MCF 10A (cell line): ENCODE measurements around the gene PGA3. TPM values are rescaled to one million over a fixed set of nuclear protein-coding genes. Genes with fewer than 3 reads are reported as not detected.
"Not testable (repeated sequence)": the region's sequence is repeated elsewhere in the genome, so short reads cannot be mapped to it uniquely, and the experiment has no call there.

Experiments
- BruUV-seq: library from RNA; stranded (reverse); fragments of 400-500 nt; replicated peaks from 2 replicates; lab custom pipeline; 2021; lab: Mats Ljungman, UMichigan
- CTCF ChIA-PET: fragments of 300-600 bp; sonication (Branson Sonifier 250); formaldehyde crosslinking; extraction: SDS; loops from one replicate; lab custom pipeline; 2021; ENCODE audit warnings: antibody characterized with exemption, inconsistent platforms; lab: Yijun Ruan, JAX
- POLR2A ChIA-PET: fragments of 300-600, 350-650 bp; sonication (Branson Sonifier 250); formaldehyde crosslinking; extraction: SDS; loops from one replicate; lab custom pipeline; 2020; ENCODE audit warnings: antibody characterized with exemption, inconsistent platforms; lab: Yijun Ruan, JAX
- DNase-seq: peaks from one replicate; pipeline ENCODE4 v3.0.0-alpha.2; 2018; ENCODE audit not compliant: unreplicated experiment
- H3K27ac Mint-ChIP-seq: one replicate; pipeline ENCODE4 v1.8.0; 2022; ENCODE audit warnings: mild to moderate bottlenecking, low read depth, mixed read lengths; ENCODE audit not compliant: unreplicated experiment
- H3K27me3 Mint-ChIP-seq: one replicate; pipeline ENCODE4 v1.8.0; 2022; ENCODE audit warnings: mixed read lengths; ENCODE audit not compliant: insufficient read depth, unreplicated experiment
- H3K36me3 Mint-ChIP-seq: one replicate; pipeline ENCODE4 v1.8.0; 2022; ENCODE audit warnings: mild to moderate bottlenecking, moderate library complexity, mixed read lengths; ENCODE audit not compliant: insufficient read depth, unreplicated experiment
- H3K4me1 Mint-ChIP-seq: one replicate; pipeline ENCODE4 v1.8.0; 2022; ENCODE audit warnings: mixed read lengths; ENCODE audit not compliant: insufficient read depth, unreplicated experiment
- H3K4me3 Mint-ChIP-seq: one replicate; pipeline ENCODE4 v1.8.0; 2022; ENCODE audit warnings: mild to moderate bottlenecking, moderate library complexity, mixed read lengths; ENCODE audit not compliant: unreplicated experiment
- H3K9me3 Mint-ChIP-seq: one replicate; pipeline ENCODE4 v1.8.0; 2022; ENCODE audit warnings: mixed read lengths; ENCODE audit not compliant: unreplicated experiment
- intact Hi-C: fragments of 100-400 bp; cut with micrococcal nuclease; formaldehyde crosslinking; loops from 2 replicates; pipeline ENCODE4 v1.14.1; 2022
- total RNA-seq: library from RNA; stranded (reverse); gene quantifications from 2 replicates; pipeline ENCODE4 v1.2.3, GENCODE V29; 2022
- TF ChIP-seq, protein P1 (sequence below): fragments of 200-600 bp; IDR thresholded peaks from one replicate; pipeline ENCODE4 v1.8.0; 2022; ENCODE audit warnings: antibody characterized with exemption, mild to moderate bottlenecking; ENCODE audit not compliant: unreplicated experiment

PGA3 gene
- total RNA-seq, 1 experiment from 2014 or later = not detected

DNA sequence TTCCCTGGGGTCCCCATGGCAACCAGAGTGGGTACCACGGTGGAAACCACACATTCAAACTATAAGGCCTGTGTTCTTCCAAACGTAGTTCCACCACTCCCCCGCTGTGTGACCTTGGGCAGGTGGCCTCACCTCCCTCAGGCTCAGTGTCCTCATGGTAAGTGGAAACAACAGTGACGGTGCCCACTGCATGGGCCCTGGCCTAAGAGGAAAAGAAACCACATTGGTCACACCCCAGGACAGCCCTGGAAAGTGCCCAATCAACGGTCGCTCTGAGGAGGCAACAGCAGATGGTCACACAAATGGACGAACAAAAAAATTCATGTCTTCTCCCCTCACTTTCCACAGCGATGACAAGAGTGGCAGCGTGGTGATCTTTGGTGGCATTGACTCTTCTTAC is 44.8 kb downstream of the PGA3 start:
- intact Hi-C loops, DNase-seq, CTCF ChIA-PET, H3K36me3 Mint-ChIP-seq, POLR2A ChIA-PET, H3K27ac Mint-ChIP-seq, H3K4me1 Mint-ChIP-seq, BruUV-seq, H3K9me3 Mint-ChIP-seq, H3K4me3 Mint-ChIP-seq: not testable (repeated sequence)
- peaks cover 41% of the 10 kb centered on the region for H3K27me3 Mint-ChIP-seq

DNA sequence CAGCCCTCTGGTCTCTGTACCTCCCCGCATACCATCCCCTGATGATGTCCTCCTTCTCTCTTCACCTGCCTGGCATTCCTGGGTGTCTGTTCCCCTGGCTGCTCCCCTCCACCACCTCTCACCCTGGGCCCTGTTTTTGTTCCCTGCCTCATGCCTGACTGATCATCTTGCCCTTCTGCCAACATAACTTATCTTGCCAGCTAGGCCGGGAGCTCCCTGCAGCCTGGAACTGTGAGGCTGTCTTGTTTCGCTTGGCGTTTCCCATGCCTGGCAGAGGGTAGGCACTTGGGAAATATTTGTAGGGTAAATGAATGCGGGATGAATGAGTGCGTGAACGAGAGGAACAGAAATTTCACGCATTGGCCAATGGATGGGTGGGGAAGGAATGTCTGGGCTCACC is 45.9 kb downstream of the PGA3 start:
- H3K36me3 Mint-ChIP-seq, intact Hi-C loops, CTCF ChIA-PET, POLR2A ChIA-PET, H3K4me1 Mint-ChIP-seq, H3K27ac Mint-ChIP-seq, DNase-seq, BruUV-seq, H3K9me3 Mint-ChIP-seq, H3K4me3 Mint-ChIP-seq: not testable (repeated sequence)
- H3K27me3 Mint-ChIP-seq = peaks cover 50% of the 10 kb centered on the region

DNA sequence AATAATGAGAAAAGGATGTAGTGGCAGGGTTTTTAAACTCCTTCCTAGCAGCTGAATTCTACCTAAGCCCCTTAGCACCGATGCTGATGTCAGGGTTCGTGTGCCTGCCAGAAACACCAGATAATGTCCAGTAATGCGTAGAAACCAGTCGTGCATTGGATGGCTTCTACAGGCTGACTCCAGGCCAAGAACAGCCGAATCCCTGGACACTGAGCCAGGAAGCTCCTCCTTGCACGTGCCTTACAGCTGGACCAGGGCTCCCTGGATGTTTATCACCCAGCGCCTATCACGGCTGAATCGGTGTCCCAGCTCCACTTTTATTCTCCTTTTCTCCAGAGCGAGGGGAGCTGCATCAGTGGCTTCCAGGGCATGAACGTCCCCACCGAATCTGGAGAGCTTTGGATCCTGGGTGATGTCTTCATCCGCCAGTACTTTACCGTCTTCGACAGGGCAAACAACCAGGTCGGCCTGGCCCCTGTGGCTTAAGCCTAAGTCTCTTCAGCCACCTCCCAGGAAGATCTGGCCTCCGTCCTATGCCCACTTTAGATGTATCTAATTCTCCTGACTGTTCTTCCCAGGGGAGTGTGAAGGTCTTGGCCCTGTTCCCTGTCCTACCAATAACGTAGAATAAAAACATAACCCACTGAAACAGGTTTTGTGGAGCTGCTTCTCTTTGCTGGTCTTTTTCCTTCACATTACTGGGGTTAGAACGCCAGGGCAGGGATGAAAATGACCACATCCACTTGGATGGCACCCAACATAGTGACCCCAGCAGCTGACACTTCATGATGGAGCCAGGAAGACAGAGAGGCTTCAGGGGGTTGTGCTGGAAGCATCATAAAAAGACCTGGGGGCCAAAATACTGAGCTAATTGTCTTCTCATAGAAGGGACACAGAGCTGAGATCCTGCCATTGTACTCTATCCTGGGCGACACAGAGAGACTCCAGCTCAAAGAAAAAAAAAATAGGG is 47.8 kb downstream of the PGA3 start:
- H3K4me3 Mint-ChIP-seq, H3K36me3 Mint-ChIP-seq, POLR2A ChIA-PET, H3K4me1 Mint-ChIP-seq, H3K27ac Mint-ChIP-seq, BruUV-seq, DNase-seq, H3K9me3 Mint-ChIP-seq: not testable (repeated sequence)
- peaks cover 50% of the 10 kb centered on the region for H3K27me3 Mint-ChIP-seq
- CTCF ChIA-PET = interaction anchor here (0.6 to 7.3 kb wide), 7 partner anchors 115 to 1984 kb away, joined by 3 to 55 read pairs (median 3); no protein-coding TSS in a partner anchor
- intact Hi-C loops = loop anchor here (10.0 kb wide), 1 partner anchor 84 kb away; the partner anchor contains the start of genes DDB1 and TKFC

DNA sequence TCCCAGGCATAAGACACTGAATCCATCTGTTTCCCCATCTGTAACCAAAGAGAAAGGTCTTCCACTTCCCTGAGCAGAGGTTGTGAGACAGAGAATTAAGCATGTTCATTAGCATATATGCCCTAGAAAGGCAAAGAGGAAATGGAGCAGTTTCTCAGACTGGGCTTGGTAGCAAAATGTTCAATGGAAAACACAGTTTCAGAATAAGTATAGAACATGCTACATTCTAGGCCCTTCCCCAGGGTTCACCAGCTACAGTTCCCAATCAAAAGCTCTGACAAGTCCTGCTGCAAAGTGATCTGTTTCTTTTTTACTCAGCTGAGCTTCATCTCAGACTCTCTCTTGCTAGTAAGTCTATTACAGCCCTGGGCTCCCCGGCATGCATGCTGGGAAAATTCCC is 49.0 kb downstream of the PGA3 start:
- BruUV-seq, H3K9me3 Mint-ChIP-seq, H3K4me1 Mint-ChIP-seq, POLR2A ChIA-PET, H3K36me3 Mint-ChIP-seq, H3K27ac Mint-ChIP-seq, DNase-seq, H3K4me3 Mint-ChIP-seq: not testable (repeated sequence)
- CTCF ChIA-PET = interaction anchor here (1.1 to 7.3 kb wide), 2 partner anchors 16 to 133 kb away, joined by 3 to 55 read pairs; no protein-coding TSS in a partner anchor
- intact Hi-C loops = loop anchor here (10.0 kb wide), 1 partner anchor 82 kb away; the partner anchor contains the start of genes DDB1 and TKFC
- H3K27me3 Mint-ChIP-seq = peaks cover 45% of the 10 kb centered on the region

DNA sequence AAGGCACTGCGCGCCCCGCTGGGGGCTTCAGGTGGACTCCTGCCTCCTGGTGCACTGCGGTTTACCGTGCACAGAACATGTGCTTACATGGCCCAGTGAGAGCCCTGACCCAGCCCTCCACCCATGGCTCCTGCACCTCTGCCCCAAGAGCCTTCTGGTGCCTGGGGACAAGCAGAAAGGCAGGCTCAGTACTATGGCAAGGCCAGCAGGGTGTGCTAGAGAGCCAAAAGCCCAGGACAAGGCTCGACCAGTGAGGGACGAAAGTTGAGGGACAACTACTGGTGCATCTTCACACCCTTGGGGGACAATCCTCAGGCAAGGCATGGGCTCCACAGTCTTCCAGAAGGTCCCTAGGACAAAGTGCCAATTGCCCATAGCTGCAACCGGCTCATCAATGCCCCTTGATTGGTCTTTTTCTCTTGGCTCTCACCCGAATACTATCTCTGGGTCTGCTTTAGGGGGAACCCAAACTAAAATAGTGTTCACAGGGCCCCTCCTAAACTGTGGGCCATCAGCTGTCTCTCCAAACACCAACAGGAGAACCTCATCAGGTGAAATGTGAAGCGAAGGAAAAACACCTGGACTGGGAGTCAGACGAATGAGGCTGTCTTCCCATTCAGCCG is 51.2 kb downstream of the PGA3 start:
- H3K36me3 Mint-ChIP-seq = no peaks in the 10 kb centered on the region
- intact Hi-C loops = loop anchor here (1.0 to 10.0 kb wide), 4 partner anchors 26 to 131 kb away; partner anchors contain the start of genes DDB1 and TKFC
- no peaks in the 10 kb centered on the region for H3K9me3 Mint-ChIP-seq
- TF ChIP-seq, protein P1, sequence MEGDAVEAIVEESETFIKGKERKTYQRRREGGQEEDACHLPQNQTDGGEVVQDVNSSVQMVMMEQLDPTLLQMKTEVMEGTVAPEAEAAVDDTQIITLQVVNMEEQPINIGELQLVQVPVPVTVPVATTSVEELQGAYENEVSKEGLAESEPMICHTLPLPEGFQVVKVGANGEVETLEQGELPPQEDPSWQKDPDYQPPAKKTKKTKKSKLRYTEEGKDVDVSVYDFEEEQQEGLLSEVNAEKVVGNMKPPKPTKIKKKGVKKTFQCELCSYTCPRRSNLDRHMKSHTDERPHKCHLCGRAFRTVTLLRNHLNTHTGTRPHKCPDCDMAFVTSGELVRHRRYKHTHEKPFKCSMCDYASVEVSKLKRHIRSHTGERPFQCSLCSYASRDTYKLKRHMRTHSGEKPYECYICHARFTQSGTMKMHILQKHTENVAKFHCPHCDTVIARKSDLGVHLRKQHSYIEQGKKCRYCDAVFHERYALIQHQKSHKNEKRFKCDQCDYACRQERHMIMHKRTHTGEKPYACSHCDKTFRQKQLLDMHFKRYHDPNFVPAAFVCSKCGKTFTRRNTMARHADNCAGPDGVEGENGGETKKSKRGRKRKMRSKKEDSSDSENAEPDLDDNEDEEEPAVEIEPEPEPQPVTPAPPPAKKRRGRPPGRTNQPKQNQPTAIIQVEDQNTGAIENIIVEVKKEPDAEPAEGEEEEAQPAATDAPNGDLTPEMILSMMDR = peak; percentile 89
- DNase-seq = peak; percentile 71
- no peak overlapping the region for H3K4me3 Mint-ChIP-seq
- no peak overlapping the region for H3K27ac Mint-ChIP-seq
- CTCF ChIA-PET = interaction anchor here (0.6 to 7.3 kb wide), 35 partner anchors 8 to 418 kb away, joined by 3 to 55 read pairs (median 4); partner anchors contain the start of gene VWCE
- no peaks in the 10 kb centered on the region for H3K4me1 Mint-ChIP-seq
- POLR2A ChIA-PET = interaction anchor here (0.7 to 2.0 kb wide), 5 partner anchors 17 to 138 kb away, joined by 3 to 5 read pairs (median 4); partner anchors contain the start of gene TMEM216
- BruUV-seq = no TSS peak
- H3K27me3 Mint-ChIP-seq = peaks cover 34% of the 10 kb centered on the region
